ENCODE results near the gene WDR46. TPM values are rescaled to one million over a fixed set of nuclear protein-coding genes. Genes with fewer than 3 reads are reported as not detected.

WDR46 gene
- total RNA-seq, 2 experiments from 2014 or later = 50.0 to 58.0 TPM

DNA sequence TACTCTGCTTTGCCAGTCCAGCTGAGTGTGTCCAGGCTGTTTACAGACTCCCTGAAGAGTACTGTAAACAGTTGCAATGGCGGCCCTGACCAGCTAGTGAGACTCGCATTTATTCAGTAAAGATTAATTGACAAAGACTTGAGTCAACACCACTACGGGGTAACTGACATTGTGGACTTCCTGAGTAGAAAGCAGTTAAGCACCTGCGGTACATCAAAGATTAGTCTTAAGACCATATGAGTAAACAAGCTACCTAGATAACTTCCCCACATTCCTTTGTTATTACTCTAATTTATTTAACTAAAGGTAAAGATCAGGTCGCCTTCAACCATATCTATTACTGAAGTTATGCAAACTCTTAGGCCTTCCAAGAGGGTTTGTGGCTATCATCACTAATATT lies 30.0 kb downstream of the WDR46 start:
- H3K27ac Mint-ChIP-seq = no peak overlapping the region
- H3K36me3 Mint-ChIP-seq = peaks cover 26% of the 10 kb centered on the region
- peaks cover 10% of the 10 kb centered on the region for H3K4me1 Mint-ChIP-seq
- no peaks in the 10 kb centered on the region for H3K9me3 Mint-ChIP-seq
- POLR2A ChIA-PET = interaction anchor here (0.6 to 4.1 kb wide), 3 partner anchors 9 to 43 kb away, joined by 6 to 16 read pairs (median 15); partner anchors contain the start of genes RPS18 and VPS52
- no peak for DNase-seq
- no peak for ATAC-seq (ENCODE audit: low read depth)
- H3K27me3 Mint-ChIP-seq = no peaks in the 10 kb centered on the region
- H3K4me3 Mint-ChIP-seq = no peak overlapping the region

GRCh38 chr6:33254591-33254990 lies 34.4 kb downstream of the WDR46 start:
- Mint-ChIP-seq H3K27ac (no peak overlapping the region), H3K4me3 (no peak overlapping the region), H3K4me1 (peaks cover 18% of the 10 kb centered on the region), H3K36me3 (peaks cover 20% of the 10 kb centered on the region), H3K27me3 (no peaks in the 10 kb centered on the region), H3K9me3 (no peaks in the 10 kb centered on the region)
- DNase-seq (no peak), ATAC-seq (ENCODE audit: low read depth) (no peak)
- POLR2A ChIA-PET = interaction anchor here (0.6 to 0.9 kb wide), 4 partner anchors 18 to 1410 kb away, joined by 3 read pairs; partner anchors contain the start of gene RING1

DNA sequence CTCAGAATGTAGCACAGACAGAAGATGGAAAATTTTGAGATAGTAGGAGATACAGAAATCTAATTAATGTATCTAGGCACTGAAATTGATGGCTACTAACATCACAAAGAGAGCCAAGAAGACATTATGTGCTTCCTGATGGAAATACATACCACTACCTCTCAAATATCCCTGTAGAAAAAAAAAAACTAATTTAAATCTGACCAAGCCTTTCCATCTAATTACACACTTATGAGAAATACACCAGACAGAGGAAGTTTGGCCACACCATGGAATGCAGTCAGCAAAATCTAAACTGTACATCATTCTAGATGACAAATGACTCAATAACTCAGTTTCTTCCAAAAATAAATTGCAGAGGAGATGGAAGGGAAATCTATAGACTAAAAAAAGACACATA lies 36.3 kb downstream of the WDR46 start:
- peaks cover 26% of the 10 kb centered on the region for H3K4me1 Mint-ChIP-seq
- H3K9me3 Mint-ChIP-seq = no peaks in the 10 kb centered on the region
- H3K4me3 Mint-ChIP-seq = no peak overlapping the region
- H3K27me3 Mint-ChIP-seq = no peaks in the 10 kb centered on the region
- DNase-seq (no peak), ATAC-seq (ENCODE audit: low read depth) (no peak)
- no peak overlapping the region for H3K27ac Mint-ChIP-seq
- POLR2A ChIA-PET = interaction anchor here (1.5 kb wide), 1 partner anchor 44 kb away, joined by 3 read pairs; the partner anchor contains the start of gene RING1
- peaks cover 15% of the 10 kb centered on the region for H3K36me3 Mint-ChIP-seq

- Mint-ChIP-seq H3K4me3 (peak overlapping the region; percentile 32), H3K9me3 (no peaks in the 10 kb centered on the region), H3K36me3 (peaks cover 14% of the 10 kb centered on the region), H3K27ac (no peak overlapping the region), H3K27me3 (peaks cover 2% of the 10 kb centered on the region), H3K4me1 (peaks cover 26% of the 10 kb centered on the region)
- DNase-seq (no peak), ATAC-seq (ENCODE audit: low read depth) (no peak)
- POLR2A ChIA-PET = interaction anchor here (0.7 to 4.1 kb wide), 5 partner anchors 9 to 141 kb away, joined by 3 to 39 read pairs (median 15); partner anchors contain the start of genes B3GALT4, RING1, RPS18 and VPS52
These were observed 37.5 kb downstream of the WDR46 start for GRCh38 chr6:33251395-33252012.

DNA sequence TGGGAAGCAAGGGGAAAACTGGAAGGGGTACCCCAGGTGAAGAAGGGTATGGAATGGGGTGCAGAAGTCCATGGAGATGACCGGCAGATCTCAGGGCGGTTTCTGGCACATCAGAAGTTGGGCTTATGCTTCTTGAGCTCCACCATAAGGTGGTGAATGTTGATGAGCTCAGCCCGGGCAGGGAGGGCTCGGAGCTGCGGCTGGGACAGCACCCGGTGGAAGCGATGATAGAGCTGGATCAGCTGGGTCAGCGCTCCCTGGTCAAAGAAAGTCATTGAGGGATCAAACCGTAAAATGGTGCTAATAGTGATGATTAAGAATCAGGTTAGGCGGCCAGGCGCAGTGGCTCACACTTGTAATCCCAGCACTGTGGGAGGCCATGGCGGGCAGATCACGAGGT lies 38.3 kb downstream of the WDR46 start:
- Mint-ChIP-seq H3K9me3 (no peaks in the 10 kb centered on the region), H3K27ac (peak overlapping the region; percentile 91), H3K36me3 (peaks cover 14% of the 10 kb centered on the region), H3K27me3 (peaks cover 6% of the 10 kb centered on the region), H3K4me3 (peak overlapping the region; percentile 87), H3K4me1 (peaks cover 26% of the 10 kb centered on the region)
- DNase-seq (no peak), ATAC-seq (ENCODE audit: low read depth) (no peak)
- POLR2A ChIA-PET = interaction anchor here (0.6 to 4.1 kb wide), 6 partner anchors 9 to 199 kb away, joined by 3 to 39 read pairs (median 20); partner anchors contain the start of genes B3GALT4, HSD17B8, RING1 and RPS18

GRCh38 chr6:33249732-33250630 lies 39.1 kb downstream of the WDR46 start:
- ATAC-seq (ENCODE audit: low read depth) (peak; percentile 0), DNase-seq (no peak)
- no peaks in the 10 kb centered on the region for H3K9me3 Mint-ChIP-seq
- POLR2A ChIA-PET = interaction anchor here (0.5 to 4.1 kb wide), 15 partner anchors 10 to 279 kb away, joined by 3 to 39 read pairs (median 6); partner anchors contain the start of genes B3GALT4, HSD17B8, PFDN6 and RING1
- peaks cover 14% of the 10 kb centered on the region for H3K36me3 Mint-ChIP-seq
- peak overlapping the region; percentile 91 for H3K27ac Mint-ChIP-seq
- H3K27me3 Mint-ChIP-seq = peaks cover 6% of the 10 kb centered on the region
- peaks cover 26% of the 10 kb centered on the region for H3K4me1 Mint-ChIP-seq
- H3K4me3 Mint-ChIP-seq = peak overlapping the region; percentile 87

GRCh38 chr6:33248932-33249731 lies 39.9 kb downstream of the WDR46 start:
- POLR2A ChIA-PET = interaction anchor here (1.0 to 4.1 kb wide), 19 partner anchors 9 to 278 kb away, joined by 3 to 39 read pairs (median 6); partner anchors contain the start of genes B3GALT4, HSD17B8, PFDN6 and RING1

DNA sequence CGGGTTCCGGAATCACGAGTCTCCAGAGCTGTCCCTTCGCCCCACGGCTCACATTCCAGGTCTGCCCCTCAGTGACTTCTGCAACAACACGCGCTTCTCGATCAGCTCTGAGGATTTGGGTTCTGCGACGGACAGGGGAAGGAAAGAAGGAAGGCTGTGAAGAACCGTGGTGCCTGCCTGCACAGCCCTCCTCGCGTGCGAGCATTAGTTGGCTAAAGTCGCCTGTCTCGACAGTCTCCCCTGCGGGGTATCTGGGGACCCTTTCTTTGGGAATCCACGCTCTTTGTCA lies 40.5 kb downstream of the WDR46 start:
- Mint-ChIP-seq H3K27ac (peak overlapping the region; percentile 91), H3K9me3 (no peaks in the 10 kb centered on the region), H3K4me3 (peak overlapping the region; percentile 87), H3K36me3 (peaks cover 14% of the 10 kb centered on the region), H3K27me3 (peaks cover 6% of the 10 kb centered on the region), H3K4me1 (peaks cover 26% of the 10 kb centered on the region)
- DNase-seq (no peak), ATAC-seq (ENCODE audit: low read depth) (no peak)
- POLR2A ChIA-PET = interaction anchor here (0.8 to 4.1 kb wide), 16 partner anchors 9 to 277 kb away, joined by 3 to 39 read pairs (median 6); partner anchors contain the start of genes B3GALT4, PFDN6, RING1 and RPS18

More at GRCh38 chr6:33248932-33249731, 39.9 kb downstream of the WDR46 start:
- ATAC-seq (ENCODE audit: low read depth) (peak; percentile 94), DNase-seq (peak; percentile 92)
- H3K4me3 Mint-ChIP-seq = peak overlapping the region; percentile 87
- H3K27me3 Mint-ChIP-seq = peaks cover 6% of the 10 kb centered on the region
- no peaks in the 10 kb centered on the region for H3K9me3 Mint-ChIP-seq
- H3K4me1 Mint-ChIP-seq = peaks cover 26% of the 10 kb centered on the region
- H3K36me3 Mint-ChIP-seq = peaks cover 14% of the 10 kb centered on the region
- H3K27ac Mint-ChIP-seq = peak overlapping the region; percentile 91

- H3K27ac Mint-ChIP-seq = peak overlapping the region; percentile 91
- peaks cover 14% of the 10 kb centered on the region for H3K36me3 Mint-ChIP-seq
These were observed 40.9 kb downstream of the WDR46 start for GRCh38 chr6:33247977-33248642.

DNA sequence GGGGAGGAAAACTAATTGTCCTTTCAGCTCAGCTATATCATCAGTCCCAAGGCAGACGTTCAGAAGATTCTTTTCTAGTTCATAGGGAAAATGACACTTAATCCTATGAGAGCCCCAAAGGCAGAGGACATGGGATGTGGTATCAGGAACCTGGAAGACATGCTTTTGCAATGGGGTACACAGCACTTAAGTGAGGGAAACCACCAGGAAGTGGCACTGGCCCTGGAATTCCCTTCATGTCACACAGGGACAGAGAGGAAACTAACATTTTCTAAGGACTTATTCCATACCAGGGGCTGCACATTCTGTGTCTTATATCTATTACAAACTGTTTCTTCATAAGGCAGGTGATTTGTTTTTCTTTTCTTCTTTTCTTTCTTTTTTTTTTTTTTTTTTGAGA lies 45.6 kb downstream of the WDR46 start:
- DNase-seq (no peak), ATAC-seq (ENCODE audit: low read depth) (no peak)
- Mint-ChIP-seq H3K4me3 (no peak overlapping the region), H3K27ac (no peak overlapping the region), H3K9me3 (no peaks in the 10 kb centered on the region), H3K36me3 (no peaks in the 10 kb centered on the region), H3K27me3 (peaks cover 18% of the 10 kb centered on the region), H3K4me1 (peaks cover 18% of the 10 kb centered on the region)
- POLR2A ChIA-PET = no interaction called here

More at GRCh38 chr6:33247977-33248642, 40.9 kb downstream of the WDR46 start:
- Mint-ChIP-seq H3K27me3 (peaks cover 8% of the 10 kb centered on the region), H3K4me3 (peak overlapping the region; percentile 87), H3K9me3 (no peaks in the 10 kb centered on the region), H3K4me1 (peaks cover 29% of the 10 kb centered on the region)
- ATAC-seq (ENCODE audit: low read depth) = peak; percentile 31
- POLR2A ChIA-PET = interaction anchor here (0.7 to 4.1 kb wide), 15 partner anchors 8 to 277 kb away, joined by 3 to 39 read pairs (median 5); partner anchors contain the start of genes B3GALT4, RING1, RPS18 and RXRB
- peak; percentile 92 for DNase-seq

- POLR2A ChIA-PET = interaction anchor here (0.6 to 1.3 kb wide), 2 partner anchors 20 to 36 kb away, joined by 3 to 4 read pairs; no protein-coding TSS in a partner anchor
- ATAC-seq (ENCODE audit: low read depth) (peak; percentile 72), DNase-seq (no peak)
- no peaks in the 10 kb centered on the region for H3K36me3 Mint-ChIP-seq
- H3K9me3 Mint-ChIP-seq = no peaks in the 10 kb centered on the region
- peaks cover 14% of the 10 kb centered on the region for H3K4me1 Mint-ChIP-seq
- peaks cover 28% of the 10 kb centered on the region for H3K27me3 Mint-ChIP-seq
- H3K4me3 Mint-ChIP-seq = peak overlapping the region; percentile 53
- H3K27ac Mint-ChIP-seq = peak overlapping the region; percentile 36
These were observed 47.1 kb downstream of the WDR46 start for GRCh38 chr6:33241968-33242367.

DNA sequence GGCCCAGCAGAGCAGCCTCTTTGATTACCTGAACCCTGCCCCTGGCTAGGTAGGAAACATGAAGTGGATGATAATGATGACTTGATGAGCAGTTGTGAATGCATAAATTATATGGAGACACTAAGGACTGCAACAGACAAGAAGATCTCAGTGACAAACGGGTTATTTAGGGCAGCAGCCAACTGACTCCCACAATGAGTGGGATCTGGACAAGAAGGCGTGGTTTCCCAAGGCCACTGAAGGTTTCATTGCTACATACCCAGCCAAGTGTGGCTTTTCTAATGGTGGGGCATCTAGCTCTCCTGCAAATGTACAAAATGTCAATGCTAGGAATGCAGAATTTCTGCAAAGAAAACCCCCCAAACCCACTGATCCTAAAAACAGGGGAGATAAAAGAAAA lies 51.3 kb downstream of the WDR46 start:
- ATAC-seq (ENCODE audit: low read depth) = no peak
- H3K27ac Mint-ChIP-seq = no peak overlapping the region
- H3K4me1 Mint-ChIP-seq = peaks cover 11% of the 10 kb centered on the region
- H3K9me3 Mint-ChIP-seq = no peaks in the 10 kb centered on the region
- POLR2A ChIA-PET = interaction anchor here (0.6 kb wide), 1 partner anchor 18 kb away, joined by 6 read pairs; no protein-coding TSS in a partner anchor
- no peak for DNase-seq
- H3K4me3 Mint-ChIP-seq = no peak overlapping the region
- H3K27me3 Mint-ChIP-seq = peaks cover 28% of the 10 kb centered on the region
- no peaks in the 10 kb centered on the region for H3K36me3 Mint-ChIP-seq

Measured in activated naive CD8-positive, alpha-beta T cell treated with anti-CD3 and anti-CD28 coated beads, Interleukin-2, amount 10 ng/mL, durations not matched to agents 7 days and 5 days (primary cell).